NCI-H2107 (cell line): ENCODE results near the gene CAND2.
A peak's percentile ranks its signal among the peaks of the same experiment; 100 is the strongest.
"Not testable (repeated sequence)": the region's sequence is repeated elsewhere in the genome, so short reads cannot be mapped to it uniquely, and the experiment has no call there.

ENCODE experiments used
- DNase-seq: peaks from one replicate; lab custom pipeline; 2025; lab: John Stamatoyannopoulos, UW

Gene CAND2

DNA sequence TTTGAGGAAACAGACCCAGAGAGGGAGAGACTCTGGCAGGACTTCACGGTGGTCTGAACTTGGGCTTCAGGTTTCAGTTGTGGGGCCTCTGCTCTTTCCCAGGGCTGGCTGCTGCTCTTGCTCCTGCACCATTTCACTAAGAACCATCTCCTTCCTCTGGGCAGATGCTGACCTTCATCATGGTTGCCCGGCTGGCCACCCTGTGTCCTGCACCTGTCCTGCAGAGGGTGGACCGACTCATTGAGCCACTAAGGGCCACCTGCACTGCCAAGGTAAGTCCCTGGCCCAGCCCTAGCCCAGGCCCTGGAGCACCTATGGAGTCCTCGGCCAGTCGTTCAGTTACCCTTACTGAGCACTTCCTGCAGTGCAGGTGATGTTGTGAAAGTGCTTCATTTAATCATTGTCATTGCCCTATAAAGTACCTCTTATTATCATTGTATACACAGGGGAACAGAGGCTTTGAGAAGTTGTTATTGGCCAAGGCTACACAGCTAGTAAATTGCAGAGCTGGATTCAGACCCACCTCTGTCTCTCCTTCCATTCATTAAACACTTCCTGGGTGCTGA lies 34.9 kb downstream of the CAND2 start:
- DNase-seq = no peak

DNA sequence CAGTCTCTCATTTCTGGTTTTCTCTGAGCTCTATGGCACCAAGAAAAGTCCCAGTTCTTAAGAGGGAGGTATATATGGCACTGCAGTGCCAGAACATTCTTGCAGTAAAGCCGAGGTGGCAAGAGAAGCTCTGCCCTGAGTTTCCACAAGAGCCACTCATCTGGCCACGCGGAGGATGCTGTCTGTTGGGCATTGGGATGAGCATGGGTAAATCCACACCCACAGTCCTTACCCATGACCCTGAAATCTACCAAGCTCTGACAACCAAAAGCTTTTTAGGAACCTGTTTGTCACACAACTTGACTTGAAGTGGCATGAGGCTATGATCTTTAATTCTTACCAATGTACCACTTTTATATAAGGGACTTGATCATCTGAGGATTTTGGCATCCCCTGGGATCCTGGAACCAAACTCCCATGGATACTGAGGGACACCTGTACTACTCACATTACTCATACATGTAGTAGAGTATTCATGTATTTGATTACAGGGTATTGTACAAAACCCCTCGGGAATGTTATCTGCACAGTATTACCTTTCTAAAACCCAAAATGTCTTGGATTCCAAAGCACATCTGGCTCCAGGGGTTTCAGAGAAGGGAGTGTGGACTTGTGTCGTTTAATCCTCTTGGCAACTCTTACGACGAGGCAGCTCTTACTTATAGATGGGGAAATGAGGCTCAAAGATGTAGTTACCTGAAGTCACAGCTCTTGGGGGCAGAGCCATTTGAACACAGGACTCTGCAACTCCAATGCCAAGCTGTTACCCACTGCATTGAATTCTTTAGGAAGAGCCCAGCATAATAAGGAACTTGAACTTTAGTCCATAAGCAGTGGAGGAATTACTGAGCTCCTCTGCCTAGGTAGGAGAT lies 36.1 kb downstream of the CAND2 start:
- DNase-seq = no peak

DNA sequence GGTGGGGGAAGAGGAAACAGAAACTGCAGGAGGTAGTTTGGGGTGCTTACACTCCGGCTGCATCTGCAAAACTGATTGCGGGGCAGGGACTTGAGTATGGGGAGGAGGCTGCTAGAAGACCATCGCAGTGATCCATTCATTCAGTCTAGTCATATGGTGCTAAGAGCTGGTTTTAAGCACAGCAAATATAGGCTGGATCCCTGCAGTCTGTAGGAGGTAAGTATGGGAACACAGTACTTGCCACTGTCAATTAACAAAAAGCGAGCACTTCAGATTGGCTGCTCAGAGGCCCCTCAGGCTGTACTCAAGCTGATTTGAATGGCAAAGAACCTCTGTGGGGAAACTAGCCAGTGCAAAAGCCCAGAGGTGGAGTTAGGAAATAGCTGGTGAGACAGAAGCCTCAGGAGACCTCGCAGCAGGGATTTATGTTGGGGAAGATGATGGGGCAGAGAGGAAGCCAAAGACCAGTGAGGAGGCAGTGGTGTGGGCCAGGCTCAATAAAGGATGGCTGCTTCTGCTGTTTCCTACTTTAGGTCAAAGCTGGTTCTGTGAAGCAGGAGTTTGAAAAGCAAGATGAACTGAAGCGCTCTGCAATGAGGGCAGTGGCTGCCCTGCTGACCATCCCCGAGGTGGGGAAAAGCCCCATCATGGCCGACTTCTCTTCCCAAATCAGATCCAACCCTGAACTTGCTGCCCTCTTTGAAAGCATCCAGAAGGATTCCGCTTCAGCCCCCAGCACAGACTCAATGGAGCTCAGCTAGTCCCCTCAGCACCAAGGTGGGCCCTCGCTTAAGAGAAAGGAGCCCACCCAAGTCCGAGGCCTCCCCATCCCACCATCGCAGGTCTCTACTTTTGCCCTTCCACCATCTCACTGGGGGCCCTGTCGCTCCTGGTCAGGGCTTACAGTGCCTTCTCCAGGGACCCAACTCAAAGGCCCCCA lies 37.0 kb downstream of the CAND2 start:
- DNase-seq = no peak

GRCh38 chr3:12835052-12835665 lies 38.7 kb downstream of the CAND2 start:
- no peak for DNase-seq

GRCh38 chr3:12837295-12837986 lies 41.0 kb downstream of the CAND2 start:
- no peak for DNase-seq

- no peak for DNase-seq
Observed at GRCh38 chr3:12838179-12838965, 41.9 kb downstream of the CAND2 start.

DNA sequence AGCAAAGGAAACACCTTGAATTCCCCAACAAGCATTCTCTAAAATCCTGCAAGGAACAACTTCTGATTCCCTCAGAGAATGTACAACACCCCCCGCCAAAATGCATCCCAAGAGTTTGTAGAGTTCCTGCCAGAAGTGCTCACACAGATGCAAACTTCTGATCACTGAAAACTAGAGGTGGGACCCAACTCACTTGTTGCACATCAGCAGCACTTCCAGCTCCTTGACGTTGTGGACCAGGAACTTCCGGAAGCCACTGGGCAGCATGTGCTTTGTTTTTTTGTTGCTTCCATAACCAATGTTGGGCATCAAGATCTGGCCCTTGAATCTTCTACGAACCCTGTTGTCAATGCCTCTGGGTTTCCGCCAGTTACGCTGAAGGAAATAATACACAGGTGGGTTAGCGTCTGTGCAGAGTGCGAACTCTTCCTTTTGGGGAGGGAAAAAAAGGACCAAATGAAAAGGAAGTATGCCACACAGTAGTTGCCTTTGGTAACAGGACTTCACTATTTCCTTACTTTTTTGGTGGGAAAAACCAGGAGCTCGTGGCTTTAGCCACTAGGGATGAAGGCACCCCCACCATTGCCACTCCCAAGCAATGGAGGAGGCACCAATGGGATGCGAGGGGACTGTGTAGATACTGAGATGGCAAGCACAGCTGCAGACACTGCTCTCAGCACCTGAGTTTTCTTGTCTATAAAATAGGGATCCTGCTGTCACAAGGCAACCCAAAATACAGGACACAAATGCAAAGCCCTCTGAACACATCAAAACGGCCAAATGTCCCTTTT lies 42.9 kb downstream of the CAND2 start:
- no peak for DNase-seq

- not testable (repeated sequence) for DNase-seq
Observed at GRCh38 chr3:12840148-12840547, 43.7 kb downstream of the CAND2 start.

GRCh38 chr3:12840591-12841148 lies 44.2 kb downstream of the CAND2 start:
- no peak for DNase-seq

GRCh38 chr3:12841149-12841969 lies 44.9 kb downstream of the CAND2 start, which contains the start of gene RPL32:
TSS of gene RPL32 (minus strand) at chr3:12841565. CDS start at chr3:12840237, 1,328 bp downstream.
- peak; percentile 71 for DNase-seq

- no peak for DNase-seq
Observed at GRCh38 chr3:12841970-12842328, 45.5 kb downstream of the CAND2 start.

DNA sequence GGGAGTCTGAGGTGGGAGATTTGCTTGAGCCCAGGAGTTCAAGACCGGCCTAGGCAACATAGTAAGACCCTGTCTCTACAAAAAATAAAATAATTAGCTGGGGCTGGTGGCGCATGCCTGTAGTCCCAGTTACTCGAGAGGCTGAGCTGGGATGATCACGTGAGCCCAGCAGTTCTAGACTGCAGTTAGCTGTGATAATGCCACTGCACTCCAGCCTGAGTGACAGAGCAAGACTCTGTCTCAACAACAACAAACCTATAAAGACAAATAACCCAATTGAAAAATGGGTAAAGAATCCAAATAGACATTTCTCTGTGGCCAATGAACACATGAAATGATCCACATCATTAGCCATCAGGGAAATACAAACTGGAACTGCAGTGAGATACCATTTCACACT lies 46.0 kb downstream of the CAND2 start:
- DNase-seq = no peak

GRCh38 chr3:12845811-12846210 lies 49.3 kb downstream of the CAND2 start:
- DNase-seq = no peak

DNA sequence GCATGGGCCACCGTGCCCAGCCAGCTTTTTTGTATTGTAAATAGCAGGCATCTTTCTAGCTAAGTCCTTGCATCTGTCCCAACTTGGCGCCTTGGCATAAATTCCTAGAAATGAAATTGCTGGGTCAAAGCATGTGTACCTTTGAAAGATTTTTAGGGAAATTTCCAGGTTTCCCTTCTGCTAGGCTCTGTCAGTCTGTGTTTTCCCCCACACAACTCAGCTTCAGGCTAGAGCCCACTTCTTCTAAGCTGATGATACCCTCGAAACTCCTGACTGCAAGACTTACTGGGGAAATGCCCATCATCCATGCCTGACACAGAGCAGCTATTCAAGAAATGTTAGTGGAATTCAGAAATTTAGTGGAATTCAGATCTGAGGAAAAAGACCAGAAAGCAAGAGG lies 55.7 kb downstream of the CAND2 start:
- DNase-seq = no peak

GRCh38 chr3:12853847-12854246 lies 57.4 kb downstream of the CAND2 start:
- not testable (repeated sequence) for DNase-seq

- no peak for DNase-seq
Observed at GRCh38 chr3:12854565-12854964, 58.1 kb downstream of the CAND2 start.

- no peak for DNase-seq
Observed at GRCh38 chr3:12856626-12857025, 60.1 kb downstream of the CAND2 start.

DNA sequence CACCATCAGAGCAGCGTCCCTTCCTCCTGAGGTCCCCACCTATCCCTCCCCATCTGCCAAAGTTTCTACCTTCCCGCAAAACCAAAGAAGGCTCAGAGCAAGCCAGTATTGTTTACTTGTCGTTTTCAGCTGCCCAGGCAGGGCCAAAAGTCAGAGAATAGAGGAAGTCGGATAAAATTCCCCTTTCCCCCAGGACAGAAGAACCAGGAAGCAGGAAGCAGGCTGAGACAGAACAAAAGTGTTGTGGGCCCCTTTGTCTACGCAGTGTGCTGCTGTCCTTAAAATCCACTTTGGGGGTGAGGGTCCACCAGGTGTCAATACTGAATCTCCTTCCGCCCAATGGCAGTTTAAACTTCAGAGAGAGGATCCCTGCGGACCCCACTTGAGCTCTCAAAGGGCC lies 63.4 kb downstream of the CAND2 start:
- DNase-seq = no peak

DNA sequence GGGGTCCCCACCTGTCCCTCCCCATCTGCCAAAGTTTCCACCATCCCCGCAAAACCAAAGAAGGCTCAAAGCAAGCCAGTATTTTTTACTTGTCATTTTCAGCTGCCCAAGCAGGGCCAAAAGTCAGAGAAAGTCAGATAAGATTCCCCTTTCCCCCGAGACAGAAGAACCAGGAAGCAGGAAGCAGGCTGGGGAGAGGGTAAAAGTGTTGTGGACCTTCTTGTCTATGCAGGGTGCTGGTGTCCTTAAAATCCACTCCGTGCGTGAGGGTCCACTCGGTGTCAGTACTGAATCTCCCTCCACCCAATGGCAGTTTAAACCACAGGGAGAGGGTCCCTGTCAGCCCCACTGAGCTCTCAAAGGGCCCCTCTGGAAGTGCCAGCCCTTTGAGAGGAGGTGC lies 65.1 kb downstream of the CAND2 start:
- no peak for DNase-seq
